ACHN (cell line): ENCODE data around the gene MTHFSD.

ENCODE experiments used
- DNase-seq: peaks from one replicate; pipeline ENCODE4 v3.0.0-alpha.2; 2015
- in situ Hi-C: cut with HindIII; loops from 2 replicates; pipeline ENCODE4 v1.10.0; 2017; ENCODE audit warnings: low sequenced_read_pairs, low pct_ligation_motif_present, low pct_unique_long_range_greater_than_20kb

MTHFSD gene

DNA sequence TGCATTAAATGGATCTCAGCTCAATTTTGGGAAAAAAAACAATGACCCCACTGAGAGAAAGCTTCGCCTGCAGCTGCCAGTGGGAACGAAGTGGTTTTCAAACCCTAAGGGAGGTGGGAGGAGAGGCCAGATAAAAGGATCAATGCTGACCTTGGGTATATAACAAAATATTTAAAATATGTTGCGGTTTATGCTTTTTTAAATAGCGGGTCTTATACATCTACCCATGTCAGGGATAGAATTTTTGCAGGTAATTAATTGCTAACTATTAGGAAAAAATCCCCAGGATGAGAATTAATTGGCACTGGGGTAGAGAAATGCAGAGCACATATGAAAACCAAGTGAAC, 55.6 kb downstream of the MTHFSD start:
- in situ Hi-C loops: no loop called here
- DNase-seq: no peak

GRCh38 chr16:86498671-86499439, 56.2 kb downstream of the MTHFSD start:
- no peak for DNase-seq
- in situ Hi-C loops: no loop called here

DNA sequence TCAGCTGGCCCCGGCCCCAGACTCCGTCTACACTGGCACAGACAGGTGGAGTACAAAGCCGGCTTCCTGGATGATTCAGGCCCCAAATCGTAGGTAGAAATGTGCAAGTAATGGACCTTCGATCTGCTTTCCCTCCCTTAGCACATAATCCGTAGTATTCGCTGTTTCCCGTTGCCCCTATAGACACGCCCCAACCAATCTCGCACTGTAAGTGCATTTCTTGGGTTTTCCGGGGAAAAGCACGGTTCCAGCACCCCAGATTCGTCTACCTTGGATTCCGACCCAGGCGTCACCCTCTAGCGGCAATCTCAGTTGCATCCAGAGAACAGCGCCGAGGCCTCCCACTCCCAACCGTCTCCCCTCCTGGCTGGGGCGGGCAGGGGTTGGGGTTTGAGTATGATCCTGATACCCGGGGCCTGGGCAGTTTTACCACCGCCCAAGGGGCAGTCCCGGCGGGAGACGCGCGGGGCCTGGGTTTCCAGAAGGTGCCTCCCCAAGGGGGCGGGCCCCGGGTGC, 56.8 kb downstream of the MTHFSD start:
- no peak for DNase-seq

DNA sequence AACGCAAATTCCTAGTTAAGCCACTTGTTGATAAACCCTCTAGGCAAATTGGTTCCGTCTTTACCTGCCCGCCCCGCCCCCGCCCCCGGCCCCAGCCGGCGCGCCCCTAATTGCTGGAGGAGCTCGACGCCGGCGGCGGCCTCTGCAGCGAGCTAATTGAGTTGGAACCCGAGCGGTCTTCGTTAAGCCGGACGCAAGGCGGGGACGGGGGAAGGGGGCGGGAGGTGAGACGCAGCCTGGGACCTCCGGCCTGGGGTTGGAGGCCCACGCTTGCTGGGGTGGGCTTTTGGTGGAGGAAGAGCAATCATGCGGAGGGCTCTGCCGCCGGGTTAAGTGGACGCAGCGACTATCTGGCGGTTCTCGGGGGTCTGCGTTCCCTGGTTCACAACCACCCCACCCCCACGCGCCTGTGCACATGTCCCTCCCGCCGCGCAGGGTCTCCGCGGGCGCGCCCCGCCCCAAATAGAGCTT, 57.4 kb downstream of the MTHFSD start:
- DNase-seq: no peak
- in situ Hi-C loops: no loop called here

More for the DNA sequence above, 56.8 kb downstream of the MTHFSD start:
- in situ Hi-C loops: no loop called here

DNA sequence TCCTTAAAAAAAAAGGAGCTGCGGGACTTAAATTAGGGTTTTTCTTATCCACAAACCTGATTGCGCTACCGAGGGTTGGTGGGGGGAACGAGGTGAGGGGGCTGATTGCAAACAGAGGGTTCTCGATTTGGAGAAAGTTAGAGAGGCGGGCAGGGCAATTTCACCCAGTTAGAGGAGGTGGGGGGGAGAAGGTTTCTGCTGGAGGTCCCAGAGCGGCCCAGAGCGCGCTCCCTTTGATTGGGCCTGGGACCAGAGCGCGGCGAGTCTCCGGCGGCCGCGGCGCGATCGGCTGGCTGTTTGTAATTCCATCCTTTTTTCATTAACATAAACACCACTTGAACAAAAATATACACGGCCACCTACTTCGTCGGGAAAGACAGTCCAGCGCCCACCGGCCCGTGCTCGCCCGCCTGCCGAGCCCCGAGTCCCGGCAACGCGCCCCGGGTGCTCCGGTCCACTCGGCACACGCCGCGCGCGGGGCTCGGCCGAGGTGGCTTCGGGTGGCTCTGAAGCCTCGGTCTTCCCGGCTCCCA, 58.0 kb downstream of the MTHFSD start:
- in situ Hi-C loops: no loop called here
- no peak for DNase-seq

GRCh38 chr16:86496262-86496928, 58.6 kb downstream of the MTHFSD start:
- no peak for DNase-seq
- in situ Hi-C loops: no loop called here

GRCh38 chr16:86495756-86496261, 59.2 kb downstream of the MTHFSD start:
- in situ Hi-C loops: no loop called here
- no peak for DNase-seq

GRCh38 chr16:86495357-86495701, 59.7 kb downstream of the MTHFSD start:
- DNase-seq: no peak
- in situ Hi-C loops: no loop called here

DNA sequence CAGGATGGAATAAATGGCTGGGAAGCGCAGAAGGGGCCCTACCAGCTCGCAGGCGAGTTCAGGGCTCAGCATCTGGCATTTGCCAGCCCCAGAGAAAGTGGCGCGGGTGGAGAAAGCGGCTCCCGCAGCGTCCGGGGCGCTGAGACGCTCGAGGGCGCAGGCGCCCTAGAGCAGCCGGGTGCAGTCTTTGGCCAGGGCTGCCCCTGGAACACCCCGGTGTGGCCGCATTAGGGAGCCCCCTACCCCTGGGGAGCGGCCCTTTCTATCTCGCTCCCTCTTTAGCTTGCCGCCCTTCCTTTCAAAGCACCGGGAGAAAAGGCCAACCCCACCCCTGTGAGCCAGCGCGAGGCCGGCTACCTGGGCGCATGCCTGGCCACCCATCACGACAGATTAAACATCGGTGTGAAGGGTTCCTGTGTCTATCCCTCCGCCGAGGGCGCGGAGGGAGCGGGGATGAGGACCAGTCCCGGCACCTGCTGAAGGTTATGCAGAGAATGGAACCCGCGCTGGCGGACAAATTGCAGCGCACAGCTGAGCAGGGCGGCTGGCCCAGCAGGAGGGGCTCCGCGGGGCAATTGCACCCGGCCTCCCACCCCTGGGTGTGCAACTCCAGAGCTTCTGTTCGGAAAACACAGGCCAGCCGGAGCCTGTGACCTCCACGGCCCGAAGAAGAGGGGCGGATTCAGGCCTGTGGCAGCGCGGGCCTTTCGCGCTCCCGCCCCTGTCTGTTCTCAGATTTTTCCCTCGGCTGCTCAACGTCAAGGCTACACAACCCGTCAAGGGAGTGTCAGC, 60.3 kb downstream of the MTHFSD start:
- DNase-seq: no peak
- in situ Hi-C loops: no loop called here

DNA sequence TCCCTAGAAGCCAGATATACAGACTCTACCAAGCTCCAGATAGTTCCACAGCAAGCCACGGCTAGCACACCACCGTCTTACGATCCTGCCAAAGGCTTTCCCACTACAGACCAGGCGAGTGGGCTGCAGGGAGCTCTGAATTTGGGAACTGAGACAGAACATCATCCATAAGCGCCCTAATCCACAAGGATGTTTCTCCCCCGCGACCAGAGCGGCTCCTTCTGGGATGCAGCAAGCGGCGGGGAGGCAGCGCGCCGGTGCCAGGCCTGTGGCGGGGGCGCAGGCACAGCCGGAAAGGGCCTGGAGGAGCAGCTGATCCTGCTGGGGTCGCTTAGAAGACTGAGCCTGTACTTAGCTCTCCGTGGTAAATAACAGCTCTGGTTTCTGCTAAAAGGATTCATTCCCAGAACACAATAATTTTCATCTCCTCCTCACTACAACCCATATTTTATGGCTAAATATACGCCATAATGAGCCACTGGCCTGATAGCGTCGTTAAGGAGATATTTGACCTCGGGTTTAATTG, 60.9 kb downstream of the MTHFSD start:
- no peak for DNase-seq

GRCh38 chr16:86492961-86493629, 61.9 kb downstream of the MTHFSD start:
- in situ Hi-C loops: no loop called here
- no peak for DNase-seq

More for the DNA sequence above, 60.9 kb downstream of the MTHFSD start:
- in situ Hi-C loops: no loop called here

DNA sequence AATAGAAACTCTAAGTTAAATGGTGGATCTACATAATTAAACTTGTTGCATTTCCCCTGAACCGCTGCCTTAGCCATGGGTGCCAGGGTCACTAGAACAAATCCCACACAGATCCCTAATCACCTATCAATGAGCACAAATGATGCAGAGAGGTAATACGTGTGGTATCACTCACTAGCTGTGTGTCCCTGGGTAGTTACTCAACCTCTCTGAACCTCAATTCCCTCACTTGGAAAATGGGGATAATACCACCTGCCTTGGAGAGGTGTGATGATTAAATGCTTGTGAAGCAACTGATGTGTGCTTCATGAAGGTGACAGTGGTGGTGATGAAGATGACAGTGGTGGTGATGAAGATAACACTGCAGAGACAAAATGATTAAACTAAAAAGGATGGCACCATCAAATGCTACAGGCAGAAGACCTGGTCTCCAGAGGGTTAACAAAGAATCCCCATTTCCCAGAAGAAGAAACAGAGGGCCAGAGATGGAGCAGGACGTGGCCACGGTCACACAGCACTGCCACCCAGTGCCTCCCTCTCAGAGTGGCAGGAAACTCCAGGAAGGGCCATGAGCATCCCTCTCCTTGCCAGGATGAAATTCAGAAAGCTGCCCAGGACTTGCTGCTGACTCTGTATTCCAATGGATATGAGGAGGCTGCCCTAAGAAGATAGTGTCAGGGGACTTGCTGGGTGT, 62.6 kb downstream of the MTHFSD start:
- no peak for DNase-seq
- in situ Hi-C loops: no loop called here

GRCh38 chr16:86491640-86492023, 63.4 kb downstream of the MTHFSD start:
- in situ Hi-C loops: no loop called here

GRCh38 chr16:86490859-86491639, 64.0 kb downstream of the MTHFSD start:
- DNase-seq: no peak
- in situ Hi-C loops: no loop called here

More at GRCh38 chr16:86491640-86492023, 63.4 kb downstream of the MTHFSD start:
- no peak for DNase-seq

DNA sequence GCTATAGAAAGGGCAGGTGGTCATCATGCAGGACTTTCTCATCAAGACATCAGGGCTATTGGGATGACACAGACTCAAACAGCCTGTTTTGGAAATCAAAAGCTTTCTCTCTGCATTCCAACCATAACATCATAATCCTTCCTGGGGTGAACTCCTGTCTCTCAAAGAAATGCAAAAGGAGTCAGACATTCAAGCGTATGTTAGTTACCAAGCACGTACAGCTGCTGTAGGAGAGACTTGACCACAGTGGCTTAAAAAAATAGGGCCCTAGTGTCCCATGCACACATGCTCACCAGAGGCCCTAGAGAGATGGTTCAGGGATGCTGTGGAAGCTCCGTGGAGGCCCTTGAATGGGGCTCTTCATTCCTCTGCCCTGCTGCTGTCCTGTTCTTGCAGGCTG, 69.3 kb downstream of the MTHFSD start:
- DNase-seq: no peak
- in situ Hi-C loops: no loop called here

GRCh38 chr16:86484240-86484639, 70.8 kb downstream of the MTHFSD start:
- DNase-seq: no peak
- in situ Hi-C loops: no loop called here

DNA sequence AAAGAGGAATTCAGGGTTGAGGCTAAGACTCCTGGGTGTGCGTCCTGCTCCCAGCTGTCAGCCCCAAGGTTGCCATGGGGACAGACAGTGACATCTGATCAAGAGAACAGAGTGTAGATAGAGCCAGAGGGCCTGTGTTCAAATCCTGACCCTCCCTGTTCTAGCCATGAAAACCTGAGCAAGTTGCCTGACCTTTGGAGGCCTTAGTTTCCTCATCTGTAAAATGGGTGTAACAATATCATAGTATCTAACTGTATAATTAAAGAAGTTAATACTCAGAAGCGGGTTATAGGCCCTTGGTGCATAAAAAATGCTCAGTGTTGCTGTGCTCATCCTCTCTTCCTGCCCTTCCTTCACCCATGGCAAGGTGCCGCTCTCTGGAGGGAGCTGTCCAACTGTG, 73.4 kb downstream of the MTHFSD start:
- no peak for DNase-seq
- in situ Hi-C loops: no loop called here
